ENCODE results near the gene UMAD1. TPM values are rescaled to one million over a fixed set of nuclear protein-coding genes. Genes with fewer than 3 reads are reported as not detected.

Gene UMAD1
- total and polyA plus RNA-seq, 2 experiments from 2014 or later: 8.4 to 12.4 TPM

- TF ChIP-seq, protein P1, sequence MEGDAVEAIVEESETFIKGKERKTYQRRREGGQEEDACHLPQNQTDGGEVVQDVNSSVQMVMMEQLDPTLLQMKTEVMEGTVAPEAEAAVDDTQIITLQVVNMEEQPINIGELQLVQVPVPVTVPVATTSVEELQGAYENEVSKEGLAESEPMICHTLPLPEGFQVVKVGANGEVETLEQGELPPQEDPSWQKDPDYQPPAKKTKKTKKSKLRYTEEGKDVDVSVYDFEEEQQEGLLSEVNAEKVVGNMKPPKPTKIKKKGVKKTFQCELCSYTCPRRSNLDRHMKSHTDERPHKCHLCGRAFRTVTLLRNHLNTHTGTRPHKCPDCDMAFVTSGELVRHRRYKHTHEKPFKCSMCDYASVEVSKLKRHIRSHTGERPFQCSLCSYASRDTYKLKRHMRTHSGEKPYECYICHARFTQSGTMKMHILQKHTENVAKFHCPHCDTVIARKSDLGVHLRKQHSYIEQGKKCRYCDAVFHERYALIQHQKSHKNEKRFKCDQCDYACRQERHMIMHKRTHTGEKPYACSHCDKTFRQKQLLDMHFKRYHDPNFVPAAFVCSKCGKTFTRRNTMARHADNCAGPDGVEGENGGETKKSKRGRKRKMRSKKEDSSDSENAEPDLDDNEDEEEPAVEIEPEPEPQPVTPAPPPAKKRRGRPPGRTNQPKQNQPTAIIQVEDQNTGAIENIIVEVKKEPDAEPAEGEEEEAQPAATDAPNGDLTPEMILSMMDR (conservative IDR thresholded peaks at IDR 0.05; ENCODE audit: low read depth in 2 of 2): no peak
- TF ChIP-seq CREB1 (CRISPR knock-in tag; IDR thresholded peaks at IDR 0.05; ENCODE audit: low read depth) (peak; percentile 23; the same call in 1 of the 2 replicates), EZH2phosphoT487 (IDR thresholded peaks at IDR 0.05; ENCODE audit: unreplicated experiment) (no peak), NANOG (IDR thresholded peaks at IDR 0.05; ENCODE audit: borderline replicate concordance) (peak; percentile 58; the same call in 1 of the 2 replicates), ZNF331 (CRISPR knock-in tag; IDR thresholded peaks at IDR 0.05; ENCODE audit: low read depth) (no peak), POLR2AphosphoS5 (IDR thresholded peaks at IDR 0.05; ENCODE audit: low read depth) (no peak)
Observed at GRCh38 chr7:7911369-7912123, 271.0 kb downstream of the UMAD1 start (continued).

GRCh38 chr7:7912937-7913336 lies 272.4 kb downstream of the UMAD1 start:
- H3K27me3 ChIP-seq (ENCODE audit: insufficient read depth): no peaks in the 10 kb centered on the region
- no peaks in the 10 kb centered on the region for H3K79me2 ChIP-seq (replicated peaks; ENCODE audit: insufficient read depth)
- ATAC-seq: no peak
- H3K4me1 ChIP-seq (ENCODE audit: insufficient read depth): peaks cover 30% of the 10 kb centered on the region
- no peak overlapping the region for H3K4me3 ChIP-seq
- H3K27ac ChIP-seq (ENCODE audit: low read depth): no peak overlapping the region
- no peak overlapping the region for H2AFZ ChIP-seq
- no peaks in the 10 kb centered on the region for H3K36me3 ChIP-seq (ENCODE audit: insufficient read depth)
- peaks cover 14% of the 10 kb centered on the region for H3K9me2 ChIP-seq (ENCODE audit: insufficient read depth)
- no peak overlapping the region for H3K4me2 ChIP-seq
- no peak overlapping the region for H3K4me3 Mint-ChIP-seq
- H3F3A ChIP-seq (replicated peaks; ENCODE audit: low read depth): no peaks in the 10 kb centered on the region
- no peaks in the 10 kb centered on the region; the same call in 2 of the 3 replicates for H3K36me3 Mint-ChIP-seq (ENCODE audit: low read depth)
- H3K27ac Mint-ChIP-seq: no peak overlapping the region
- no peaks in the 10 kb centered on the region for H4K20me1 ChIP-seq (replicated peaks; ENCODE audit: insufficient read depth)
- H3K9me3 Mint-ChIP-seq: peaks cover under 1% of the 10 kb centered on the region; the same call in 1 of the 3 replicates
- peaks cover 2% of the 10 kb centered on the region for H3K27me3 Mint-ChIP-seq (ENCODE audit: insufficient read depth, low read depth, poor library complexity)
- no peak for DNase-seq (ENCODE audit: low spot score)
- H3K4me1 Mint-ChIP-seq: peaks cover 27% of the 10 kb centered on the region
- no peak for TF ChIP-seq ETS1 (IDR thresholded peaks at IDR 0.05)
- no peak for TF ChIP-seq JUNB (IDR thresholded peaks at IDR 0.05; ENCODE audit: unreplicated experiment)
- no peak for TF ChIP-seq ZNF462 (CRISPR knock-in tag; IDR thresholded peaks at IDR 0.05)
- TF ChIP-seq POLR2AphosphoS5 (IDR thresholded peaks at IDR 0.05; ENCODE audit: low read depth): no peak
- no peak for TF ChIP-seq ZNF331 (CRISPR knock-in tag; IDR thresholded peaks at IDR 0.05; ENCODE audit: low read depth)
- TF ChIP-seq STAT1 (IDR thresholded peaks at IDR 0.05; ENCODE audit: unreplicated experiment): no peak
- TF ChIP-seq NANOG (IDR thresholded peaks at IDR 0.05; ENCODE audit: borderline replicate concordance): no peak
- TF ChIP-seq REST (IDR thresholded peaks at IDR 0.05; ENCODE audit: unreplicated experiment): no peak
- no peak for TF ChIP-seq EZH2phosphoT487 (IDR thresholded peaks at IDR 0.05; ENCODE audit: unreplicated experiment)
